HG02973 (cell line): ENCODE data around the gene POLG.

ENCODE experiments used
- ATAC-seq: cut with Tn5 transposase; IDR thresholded peaks from one replicate; pipeline ENCODE4 v1.9.1; 2021; ENCODE audit warnings: moderate library complexity; ENCODE audit not compliant: unreplicated experiment

Gene POLG

DNA sequence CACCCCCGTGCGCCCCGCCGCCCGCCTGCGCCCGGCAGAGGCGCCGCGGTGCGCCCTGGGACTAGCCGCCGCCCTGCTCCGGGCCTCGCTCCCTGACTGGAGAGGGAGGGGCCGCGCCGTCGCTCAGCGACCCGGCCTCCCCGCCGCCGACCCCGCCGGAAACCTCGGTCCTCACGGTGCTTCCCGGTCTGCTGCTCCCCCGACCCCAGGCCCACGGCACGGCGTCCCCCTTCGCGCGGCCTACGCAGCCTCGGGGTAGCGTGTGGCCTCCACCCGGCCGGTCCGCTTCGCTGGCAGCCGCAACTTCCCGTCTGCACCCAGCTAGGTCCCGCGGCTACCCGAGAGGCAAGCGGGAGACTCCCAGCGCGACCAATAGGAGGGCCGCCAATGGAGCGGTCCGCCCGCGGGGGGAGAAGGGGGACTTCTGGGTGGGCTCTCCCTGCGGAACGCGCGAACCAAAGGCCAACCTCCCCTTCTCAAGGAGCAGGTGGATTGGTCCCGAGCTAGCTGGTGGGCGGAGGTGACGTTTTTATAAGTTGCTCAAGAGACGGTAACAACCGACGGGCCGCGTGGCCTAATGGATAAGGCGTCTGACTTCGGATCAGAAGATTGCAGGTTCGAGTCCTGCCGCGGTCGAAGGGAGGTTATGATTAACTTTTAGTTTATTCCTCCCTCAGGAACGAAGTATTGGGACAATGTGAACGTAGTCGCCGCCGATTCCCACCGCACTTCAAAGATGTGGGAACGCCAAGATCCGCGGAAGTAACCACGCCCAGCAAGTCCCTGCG, at the start of gene POLG:
TSS of gene POLG (minus strand) at position 315 of the 788 bp plus-strand sequence. CDS start 1,070 bp downstream, outside the sequence.
- peak; percentile 86 for ATAC-seq

DNA sequence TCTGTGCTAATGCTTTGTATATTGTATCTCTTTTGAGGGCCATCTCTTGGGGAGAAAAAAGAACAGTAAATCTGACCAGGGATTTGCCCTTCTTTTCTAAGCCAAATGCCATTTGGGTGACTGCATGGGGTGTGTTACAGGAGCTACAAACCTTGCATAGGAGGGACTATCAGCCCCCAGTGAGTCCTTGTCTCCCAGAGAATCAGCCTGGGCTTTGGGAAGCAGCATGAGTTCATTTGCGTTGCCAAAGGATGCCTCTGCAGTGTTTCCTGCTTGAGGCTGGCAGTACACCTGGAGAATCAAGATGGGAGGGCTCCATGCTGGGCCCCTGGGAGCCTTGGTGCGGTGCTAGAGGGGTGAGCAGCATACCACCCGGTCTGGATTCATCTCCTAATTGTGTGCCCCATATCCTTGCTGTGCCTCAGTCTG, 49.6 kb upstream of the POLG start:
- ATAC-seq = no peak

DNA sequence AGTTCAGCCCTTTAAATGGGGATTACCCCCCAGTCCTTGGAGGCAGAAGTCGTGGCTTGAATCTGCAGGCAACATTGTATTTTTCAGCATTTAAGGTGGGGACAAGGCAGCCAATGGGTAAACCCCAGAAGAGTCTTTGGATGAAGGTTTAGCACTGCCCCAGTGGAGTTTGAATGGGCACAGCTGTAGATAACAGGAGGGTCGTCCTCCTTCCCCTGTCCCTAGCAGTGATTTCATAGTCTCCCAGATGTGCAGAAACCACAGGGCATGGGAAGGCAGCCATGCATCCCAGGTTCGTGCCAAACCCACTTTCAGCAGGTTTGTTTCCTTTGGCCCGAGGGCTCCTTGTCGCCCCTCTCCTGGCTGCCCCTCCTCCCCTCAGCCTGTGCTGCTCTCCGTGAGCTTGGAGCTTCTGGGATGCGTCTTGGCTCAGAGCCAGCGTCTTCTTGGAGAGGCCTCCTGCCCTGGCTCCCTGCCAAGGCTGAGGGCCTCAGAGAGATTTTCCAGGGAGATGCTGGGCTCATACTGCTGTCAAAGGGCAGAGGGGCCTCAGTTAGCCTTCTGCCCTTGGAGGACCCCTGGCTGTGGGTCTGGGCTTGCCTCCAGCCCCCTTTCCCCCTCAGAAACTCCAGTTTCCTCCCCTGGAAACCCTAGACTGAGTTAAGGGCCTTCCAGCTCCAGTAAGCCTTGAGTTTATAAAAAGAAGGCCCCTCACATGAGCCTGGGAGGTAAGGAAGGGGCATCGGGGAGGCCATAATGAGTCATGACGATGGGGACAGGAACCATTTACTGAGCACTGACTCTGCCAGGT, 48.9 kb upstream of the POLG start:
- ATAC-seq = no peak

DNA sequence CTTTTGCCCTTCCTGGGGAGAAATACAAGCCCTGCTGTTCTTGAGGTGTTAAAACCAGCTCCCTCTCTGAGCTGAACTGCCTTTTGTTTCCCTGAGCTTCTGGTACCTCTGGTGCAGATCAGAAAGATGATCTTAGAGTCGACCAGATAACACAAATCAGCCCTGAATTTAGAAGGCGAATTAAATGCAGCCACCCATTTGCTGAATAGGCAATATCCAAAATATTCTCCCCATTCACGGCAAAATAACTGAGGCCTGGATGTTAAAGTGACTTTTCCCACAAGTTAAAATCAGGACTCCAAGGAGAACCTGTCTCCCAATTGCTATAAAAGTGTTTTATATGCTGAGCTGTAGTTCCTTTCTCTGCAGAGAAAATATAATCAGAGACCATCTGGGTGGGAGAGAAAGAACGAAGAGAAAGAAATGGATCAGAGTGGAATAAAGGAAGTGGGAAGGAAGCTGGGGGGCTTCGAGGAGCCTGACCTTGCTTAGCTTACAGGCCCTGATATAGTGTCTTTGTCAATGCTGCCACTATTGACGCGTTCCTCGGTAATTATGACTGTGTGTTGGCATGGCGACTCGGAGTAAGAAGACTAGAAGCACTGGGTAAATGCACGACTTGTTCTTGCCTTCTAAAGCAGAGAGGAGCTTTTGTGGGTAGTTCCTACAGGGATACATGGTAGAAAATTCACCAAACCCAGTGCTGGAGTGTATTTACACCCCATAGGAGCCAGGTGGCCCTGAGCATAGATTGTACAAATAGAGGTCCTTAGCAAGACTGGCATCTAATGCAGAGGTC, 47.5 kb upstream of the POLG start:
- no peak for ATAC-seq

DNA sequence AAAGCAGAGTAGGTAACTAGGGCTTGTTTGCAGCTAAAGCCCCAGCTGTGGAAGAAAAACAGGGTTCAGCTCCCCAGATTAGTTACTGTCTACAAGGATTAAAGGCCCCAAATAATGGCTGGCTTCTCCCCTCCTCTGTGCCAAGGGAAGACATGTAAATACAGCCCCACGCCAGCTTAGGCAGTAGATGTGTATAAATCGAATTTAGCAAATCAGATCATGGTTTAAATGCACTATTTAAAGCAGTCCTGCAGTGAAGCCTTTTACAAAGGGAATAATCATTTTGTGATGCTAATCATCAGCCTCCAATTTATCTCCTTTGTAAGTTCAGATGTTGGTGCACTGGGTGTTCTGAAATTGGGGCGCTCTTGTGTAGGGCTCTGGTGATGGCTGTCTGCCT, 46.7 kb upstream of the POLG start:
- ATAC-seq = no peak

DNA sequence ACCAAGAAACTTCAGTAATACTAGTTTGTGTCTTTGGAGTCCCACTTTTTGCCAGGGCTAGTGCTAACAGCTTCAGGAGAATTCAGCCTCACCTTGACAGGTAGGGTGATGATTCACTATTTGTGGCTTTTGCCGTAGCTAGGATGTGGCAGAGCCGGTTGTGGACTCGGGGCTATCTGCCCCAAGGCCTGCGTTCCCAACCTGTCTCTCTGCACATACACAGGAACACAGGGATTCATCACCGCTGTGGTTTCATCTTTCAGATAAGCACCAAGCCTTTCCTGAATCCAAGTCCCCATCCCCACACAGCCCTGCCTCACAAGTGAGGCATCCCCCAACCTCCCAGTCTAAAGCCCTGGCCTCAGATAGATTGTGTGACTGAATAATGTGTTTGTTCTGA, 45.2 kb upstream of the POLG start:
- no peak for ATAC-seq

DNA sequence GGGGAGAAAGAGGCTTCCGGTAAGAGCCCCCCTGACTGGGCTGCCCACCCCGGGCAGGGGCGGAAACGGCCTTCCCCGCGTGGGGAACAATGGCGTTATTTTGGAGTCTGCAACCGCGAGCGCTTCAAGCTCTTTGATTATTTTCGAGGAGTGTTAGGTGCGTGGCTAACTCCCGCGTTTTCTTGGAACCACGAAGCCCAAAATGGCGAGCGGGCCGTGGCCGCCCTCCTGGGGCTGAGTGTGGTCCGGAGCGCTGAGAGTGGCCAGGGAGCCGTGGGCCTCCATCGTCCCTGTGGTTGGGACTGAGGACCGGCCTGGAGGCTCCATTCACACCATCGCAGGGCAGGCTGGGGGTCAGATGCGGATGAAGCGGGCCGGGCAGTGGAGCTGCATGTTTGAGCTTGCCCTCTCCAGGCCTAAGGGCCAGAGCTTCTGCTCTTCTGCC, 44.6 kb upstream of the POLG start:
- ATAC-seq = no peak

DNA sequence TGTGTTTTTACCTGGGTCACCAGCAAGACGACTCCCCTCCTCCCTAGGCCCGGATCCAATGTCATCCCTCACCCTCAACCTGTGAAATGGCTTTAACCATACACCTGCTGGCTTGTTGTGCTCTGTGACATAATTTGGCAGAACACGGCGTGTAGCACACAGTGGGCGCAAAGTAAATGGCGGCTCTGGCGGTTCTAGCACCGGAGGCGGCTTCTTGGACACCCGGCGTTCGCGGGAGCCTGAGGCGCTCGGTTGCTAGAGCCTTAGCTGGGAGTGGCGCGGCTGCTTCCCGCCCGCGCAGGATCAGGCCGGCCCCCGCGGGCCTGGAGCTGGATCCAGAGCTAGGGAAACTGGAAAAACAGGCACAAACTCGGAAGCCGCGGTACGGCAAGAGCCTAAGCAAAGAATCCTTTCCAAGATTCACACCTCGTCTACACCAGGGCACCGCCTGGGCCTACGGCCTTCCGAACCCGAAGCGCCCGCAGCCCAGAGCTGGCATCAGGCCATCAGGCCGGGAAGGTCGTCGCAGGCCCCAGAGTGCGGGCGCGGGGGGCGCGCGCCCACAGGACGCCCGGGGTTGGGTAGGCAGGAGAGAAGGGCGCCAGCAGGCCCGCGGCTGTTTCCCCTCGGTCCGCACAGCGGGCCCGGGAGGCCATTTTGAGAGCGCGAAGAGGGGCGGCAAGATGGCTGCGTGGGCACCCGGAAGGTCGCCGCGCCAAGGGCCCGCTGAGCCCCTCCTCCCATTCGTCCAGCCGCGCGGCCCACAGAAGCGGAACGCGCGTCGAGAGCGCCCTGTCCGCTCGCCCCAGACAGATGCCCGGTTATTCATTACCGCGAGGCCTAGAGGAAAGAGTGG, 43.9 kb upstream of the POLG start:
- ATAC-seq = no peak

DNA sequence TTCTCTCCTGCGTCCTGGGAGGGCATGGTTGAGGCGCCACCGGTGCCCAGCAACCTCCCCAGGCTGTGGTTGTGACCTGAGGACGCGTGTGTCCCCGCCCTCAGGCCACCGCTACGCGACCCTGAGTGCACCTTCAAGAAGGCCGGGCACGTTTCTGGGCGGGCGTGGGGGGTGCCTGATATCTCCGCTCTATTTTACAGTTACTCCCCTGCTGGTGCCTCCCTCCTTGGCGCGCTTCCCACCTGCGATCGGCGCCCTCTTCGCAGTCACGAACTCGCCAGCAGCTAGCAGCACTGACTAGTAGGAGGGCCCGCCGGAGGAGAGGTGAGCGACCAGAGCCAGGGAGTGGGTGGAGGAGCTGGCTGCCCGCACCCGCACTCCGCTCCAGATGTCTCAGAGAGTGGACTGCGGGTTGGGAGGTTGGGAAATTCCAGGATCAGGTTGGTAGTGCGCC, 43.2 kb upstream of the POLG start:
- ATAC-seq = no peak

DNA sequence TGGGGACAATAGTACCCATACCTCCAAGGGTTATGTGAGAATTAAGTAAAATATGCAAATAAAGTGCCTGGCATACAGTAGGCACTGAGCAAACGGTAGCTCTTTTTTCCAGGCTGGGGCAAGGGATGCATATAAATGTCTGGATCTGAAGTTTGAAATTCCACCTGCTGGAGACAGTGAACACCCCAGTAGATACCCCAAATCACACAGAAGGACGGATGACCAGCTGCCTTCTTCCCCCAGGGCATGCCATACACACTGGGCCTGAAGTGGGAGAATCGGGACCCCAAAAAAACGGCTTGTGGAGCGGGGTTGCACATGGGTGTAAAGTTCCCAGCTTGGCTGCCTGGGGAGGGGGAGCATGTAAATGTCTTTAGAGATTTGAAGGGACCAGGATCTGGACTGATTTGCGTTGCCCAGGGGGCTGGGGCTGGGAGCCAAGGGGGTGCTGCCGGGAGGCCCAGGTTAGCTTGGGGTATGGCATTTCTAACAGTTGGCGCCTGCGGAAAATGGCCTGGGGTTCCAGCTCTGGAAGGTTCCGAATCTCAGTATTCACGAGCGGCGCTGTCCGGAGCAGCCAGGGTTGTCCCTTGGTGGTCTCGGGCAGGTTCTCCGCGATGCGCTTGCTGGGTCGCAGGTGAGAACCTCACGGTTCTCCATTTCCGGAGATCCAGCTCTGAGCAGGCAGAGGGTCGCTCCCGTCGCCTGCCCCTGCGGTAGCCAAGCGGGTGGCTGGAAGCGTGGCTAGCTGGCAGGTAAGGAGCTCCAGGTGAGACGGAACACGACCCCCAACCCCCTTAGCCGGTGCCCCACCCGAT, 42.6 kb upstream of the POLG start:
- no peak for ATAC-seq

DNA sequence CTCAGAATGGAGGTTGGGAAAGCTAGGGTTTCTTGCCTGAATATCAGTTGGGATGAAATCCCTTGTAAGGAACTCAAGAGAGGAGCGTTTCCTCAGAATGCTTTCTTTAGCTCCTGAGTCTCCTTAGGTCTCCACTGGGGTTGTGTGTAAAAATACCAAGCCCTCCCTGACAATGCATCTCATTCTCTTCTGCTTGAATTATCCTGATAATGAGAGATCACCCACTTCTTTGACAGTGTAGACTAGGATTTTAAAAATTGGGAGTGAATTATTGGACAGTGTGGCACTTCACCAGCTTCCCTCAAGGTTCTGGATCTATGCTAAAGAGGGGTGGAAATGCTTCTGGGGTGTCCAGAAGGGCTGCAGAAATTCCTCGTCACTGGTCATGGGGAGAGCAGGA, 41.8 kb upstream of the POLG start:
- ATAC-seq = no peak

DNA sequence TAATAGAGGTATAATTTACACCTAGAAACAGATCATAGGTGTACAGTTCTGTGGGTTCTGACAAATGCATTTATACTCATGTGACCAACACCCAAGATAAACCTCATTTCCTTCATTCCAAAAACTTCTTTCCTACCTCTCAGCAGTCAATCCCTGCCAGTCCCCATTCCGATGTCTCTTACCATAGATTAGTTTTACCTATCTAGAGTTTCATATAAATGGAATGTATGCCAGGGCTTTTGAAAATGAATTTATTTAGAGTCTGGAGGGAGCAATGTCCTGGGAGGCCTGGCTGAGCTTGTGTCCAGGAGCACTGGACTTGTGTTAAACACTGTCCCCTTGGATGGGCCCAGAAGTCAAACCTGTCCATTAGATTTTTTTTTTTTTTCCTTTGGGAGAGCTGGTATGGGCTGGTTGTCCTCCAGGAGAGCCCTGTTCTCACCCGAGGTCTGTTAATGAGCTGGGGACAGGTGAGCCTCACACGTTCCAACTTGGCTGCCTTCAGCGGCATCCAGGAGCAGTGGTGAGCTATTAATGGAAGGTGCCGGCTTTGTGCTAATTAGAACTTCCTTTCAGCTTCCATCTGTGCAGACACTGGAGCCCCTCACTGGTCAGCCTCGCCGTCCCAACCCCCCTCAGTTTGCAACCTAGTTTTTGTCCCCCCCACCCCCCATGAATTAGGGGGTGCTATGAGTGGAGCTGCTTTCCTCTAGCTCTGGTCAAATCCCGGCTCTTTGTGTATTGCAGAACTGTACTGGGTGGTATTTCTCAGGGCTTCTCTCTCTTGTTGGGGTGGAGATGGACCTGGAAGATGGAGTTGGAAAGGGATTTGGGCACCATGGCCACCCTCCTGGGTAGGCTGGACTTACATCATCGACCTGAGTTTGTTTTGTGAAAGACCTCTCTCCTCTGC, 40.7 kb upstream of the POLG start:
- ATAC-seq = no peak

DNA sequence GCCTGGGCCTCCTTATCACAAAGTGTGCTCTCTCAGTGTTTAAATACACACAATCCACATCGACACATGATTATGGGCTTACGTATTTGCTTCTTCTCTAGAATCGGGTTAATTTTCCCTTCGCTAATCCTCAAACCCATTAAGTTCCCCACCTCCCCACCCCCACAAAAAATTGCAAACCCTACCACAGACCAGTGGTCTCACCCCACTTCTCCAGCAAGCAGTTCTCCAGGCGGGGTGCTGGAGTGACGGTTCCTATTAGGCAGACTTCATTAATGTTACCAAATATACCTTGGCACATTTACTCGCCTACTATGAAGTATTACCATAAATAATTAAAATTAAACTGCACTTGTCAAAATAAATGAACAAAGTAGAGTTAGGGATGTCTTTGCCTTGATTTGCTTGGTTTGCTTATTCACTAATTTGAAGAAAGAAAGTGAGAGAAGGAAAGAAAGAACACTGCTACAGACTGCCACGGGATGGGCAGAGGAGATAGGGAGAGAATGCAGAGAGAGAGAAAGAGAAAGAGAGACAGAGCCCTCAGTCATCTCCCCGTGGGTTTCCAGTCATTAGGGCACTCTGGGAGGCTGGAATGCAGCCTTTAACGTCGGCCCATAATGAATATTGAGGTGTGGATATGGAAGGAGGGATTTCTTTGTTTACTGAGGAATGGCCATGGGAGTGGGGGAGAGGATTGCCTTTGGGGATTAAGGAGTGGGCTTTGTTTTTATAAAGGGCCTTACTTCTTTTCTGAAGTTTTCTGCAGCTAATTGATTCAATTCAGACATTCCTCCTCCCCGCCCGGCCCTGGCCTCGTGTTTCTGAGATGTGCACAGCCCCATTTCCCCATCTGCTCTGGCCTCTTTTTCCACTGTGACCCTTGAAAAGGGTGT, 39.7 kb upstream of the POLG start:
- ATAC-seq = no peak

DNA sequence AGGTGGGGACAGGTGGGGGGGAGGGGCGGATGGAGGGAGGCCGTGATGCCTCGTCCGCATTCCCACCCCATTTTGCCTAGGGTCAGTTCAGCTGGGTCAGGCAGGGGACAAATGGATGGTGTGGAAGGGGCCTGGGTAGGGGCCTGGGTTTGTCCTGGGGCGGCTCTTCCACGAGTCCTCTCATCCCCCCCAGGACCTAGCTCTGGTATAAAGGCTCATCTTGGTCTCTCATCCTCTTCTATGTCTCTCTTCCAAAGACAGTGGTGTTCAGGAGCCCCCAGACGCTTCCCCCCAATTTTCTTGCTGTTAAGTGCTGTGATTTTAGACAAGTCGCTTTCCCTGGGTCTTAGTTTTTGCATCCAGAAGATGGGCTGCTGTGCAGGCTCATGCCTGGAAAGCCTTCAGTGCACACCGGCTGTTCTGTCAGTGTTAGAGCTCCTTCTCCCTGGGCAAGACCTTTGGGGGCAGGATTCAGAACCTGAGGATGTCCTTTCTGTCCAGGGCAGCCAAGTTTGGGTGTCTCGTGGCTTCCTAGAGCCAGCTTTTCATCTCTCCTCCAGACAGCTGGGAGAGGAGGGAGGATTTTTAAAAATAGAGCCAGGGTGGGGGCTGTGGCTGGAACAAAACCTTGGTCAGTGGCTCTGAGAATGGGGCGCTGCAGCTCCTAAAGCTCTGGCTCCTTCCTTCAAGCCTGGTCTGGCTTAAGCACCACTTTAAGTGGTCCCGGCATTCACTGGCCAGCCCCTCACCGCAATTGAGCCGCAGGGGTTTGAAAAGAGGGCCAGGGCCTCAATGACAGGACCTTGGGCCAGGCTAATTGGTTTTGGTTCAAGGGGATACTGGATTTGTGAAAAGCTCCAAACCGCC, 37.7 kb upstream of the POLG start:
- ATAC-seq = no peak

DNA sequence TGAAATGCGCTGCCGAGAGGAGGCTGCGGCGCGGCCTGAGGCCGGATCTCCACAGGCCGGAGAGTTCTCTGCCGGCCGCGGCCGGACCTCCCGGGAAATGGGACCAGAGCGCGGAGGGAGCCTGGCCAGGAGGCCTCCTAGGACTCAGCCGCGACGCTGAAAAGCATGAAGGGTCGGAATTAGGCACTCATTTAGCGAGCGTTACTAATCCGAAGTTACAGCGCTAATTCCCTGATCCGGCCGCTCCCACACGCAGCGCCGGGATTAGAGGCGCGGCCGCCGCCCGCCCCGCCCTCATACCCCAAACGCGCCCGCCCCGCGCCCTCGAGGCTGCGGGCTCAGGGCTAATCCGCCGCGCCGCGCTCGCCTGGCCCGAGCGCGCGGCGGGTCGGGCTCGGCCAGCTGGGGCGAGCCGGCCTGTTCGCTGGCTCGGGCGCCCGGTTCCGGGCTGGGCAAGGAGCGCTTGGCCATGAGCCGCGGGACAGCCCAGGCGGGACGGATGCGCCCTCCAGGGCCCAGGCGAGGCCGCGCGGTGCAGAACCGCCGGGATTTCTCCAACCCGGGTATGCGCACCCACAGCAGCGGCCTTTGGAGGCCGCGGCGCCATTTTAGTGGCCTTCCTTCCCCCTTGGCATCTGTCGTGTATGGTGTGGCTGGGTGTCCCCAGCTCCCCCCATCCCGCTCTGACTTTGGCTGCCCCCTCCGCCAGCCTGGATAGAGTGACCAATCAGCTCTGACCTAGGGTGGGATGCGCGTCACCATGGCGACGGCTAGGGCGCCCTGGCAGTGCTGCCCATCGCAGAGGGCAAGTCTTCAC, 36.8 kb upstream of the POLG start:
- no peak for ATAC-seq

DNA sequence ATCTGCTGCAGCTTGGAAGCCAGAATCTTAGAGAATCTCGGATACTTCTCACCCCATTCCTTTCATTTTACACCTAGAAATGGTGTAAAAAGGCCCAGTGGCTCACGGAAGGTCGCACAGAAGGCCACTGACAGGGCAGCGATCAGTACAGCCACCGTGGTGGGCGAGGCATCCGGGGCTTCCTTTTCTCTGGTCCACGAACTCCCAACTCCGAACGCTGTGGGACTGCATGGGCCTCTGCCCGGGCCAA, 36.3 kb upstream of the POLG start:
- no peak for ATAC-seq
